HG03565 (cell line): ENCODE measurements around the gene ZNF385C.

Experiments used
- ATAC-seq: cut with Tn5 transposase; IDR thresholded peaks from one replicate; pipeline ENCODE4 v1.9.1; 2021; ENCODE audit warnings: mild to moderate bottlenecking, moderate library complexity; ENCODE audit not compliant: unreplicated experiment

Gene ZNF385C

GRCh38 chr17:42125565-42125964 lies 27.3 kb upstream of the ZNF385C start:
- no peak for ATAC-seq

GRCh38 chr17:42124256-42124655 lies 26.0 kb upstream of the ZNF385C start:
- no peak for ATAC-seq

- no peak for ATAC-seq
Measured at GRCh38 chr17:42122371-42123303, 24.4 kb upstream of the ZNF385C start, which contains the start of gene HSPB9. HSPB9 (plus strand) TSS chr17:42122804; CDS start chr17:42122851, 47 bp downstream.

DNA sequence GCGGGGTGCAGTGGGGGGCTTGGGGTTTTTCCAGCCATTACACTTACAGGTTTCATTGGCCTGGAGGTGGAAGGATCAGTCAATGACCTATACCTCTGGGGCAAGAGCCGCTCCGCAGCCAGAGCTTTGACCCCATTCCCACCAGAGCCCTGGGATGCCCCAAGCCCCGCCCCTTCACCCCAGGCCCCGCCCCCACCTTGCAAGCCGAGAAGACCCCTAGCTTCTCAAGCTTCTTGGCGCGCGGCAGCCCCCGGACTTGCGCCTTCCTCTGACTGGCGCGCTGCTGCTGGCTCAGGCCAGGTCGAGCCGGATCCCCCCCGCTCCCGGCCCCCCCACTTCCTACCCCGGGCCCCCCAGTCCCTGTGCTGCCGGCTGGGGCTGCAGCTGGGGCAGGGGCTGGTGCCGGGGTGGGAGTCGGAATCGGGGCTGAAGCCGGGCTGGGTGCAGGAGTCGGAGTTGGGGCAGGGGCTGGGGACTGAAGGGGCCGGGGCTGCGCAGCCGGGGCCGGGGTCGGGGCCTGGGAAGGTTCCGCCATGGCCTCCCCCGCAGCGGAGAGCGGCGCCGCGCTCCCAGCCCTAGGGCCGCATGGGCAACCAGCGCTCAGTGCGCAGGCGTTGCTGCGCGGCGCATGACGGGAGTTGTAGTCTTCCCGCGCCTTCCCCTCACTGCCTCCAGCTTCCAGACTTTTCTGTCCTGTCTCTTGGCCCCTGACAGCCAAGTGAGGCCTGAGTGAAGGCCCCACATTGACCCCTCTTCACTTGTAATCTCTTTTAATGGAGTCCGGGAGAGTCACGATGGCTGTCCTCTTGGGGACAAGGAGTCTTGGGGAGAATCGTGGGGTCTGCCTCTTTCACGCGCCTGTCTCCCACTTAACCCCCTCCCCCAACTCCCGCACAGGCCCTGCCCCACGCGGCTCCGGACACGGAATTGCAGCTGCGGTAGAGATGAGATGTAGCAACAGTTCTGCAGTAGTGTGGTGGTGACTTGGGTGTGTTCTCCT lies 22.8 kb upstream of the ZNF385C start, which contains the start of gene KAT2A:
Gene KAT2A (minus strand): TSS at position 598 of the 1,000 bp plus-strand sequence. CDS start 63 bp downstream, at position 535.
- peak; percentile 53 for ATAC-seq

- no peak for ATAC-seq
Measured at GRCh38 chr17:42120161-42120769, 22.0 kb upstream of the ZNF385C start.

- ATAC-seq, result no peak
Measured at GRCh38 chr17:42119301-42119700, 21.0 kb upstream of the ZNF385C start.

GRCh38 chr17:42118545-42118944 lies 20.3 kb upstream of the ZNF385C start:
- ATAC-seq, result no peak

DNA sequence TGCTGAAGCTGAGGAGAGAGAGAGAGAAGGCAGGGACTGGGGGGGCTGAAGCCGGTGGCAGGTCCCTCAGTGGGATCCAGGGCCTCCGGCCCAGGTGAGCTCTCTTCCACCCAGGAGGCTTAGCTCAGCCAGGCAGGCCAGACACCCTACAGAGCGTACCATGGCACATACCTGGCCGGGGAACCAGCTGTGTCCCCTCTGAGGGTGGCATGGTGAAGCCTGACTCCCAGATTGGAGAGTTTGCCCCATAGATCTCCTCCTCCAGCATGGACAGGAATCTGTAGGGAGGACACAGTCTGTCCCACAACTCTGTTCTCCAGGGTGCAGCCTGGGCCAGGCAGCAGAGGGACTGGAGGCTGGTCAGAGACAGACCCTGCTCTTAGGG lies 19.8 kb upstream of the ZNF385C start:
- ATAC-seq, result no peak

- no peak for ATAC-seq
Measured at GRCh38 chr17:42117397-42118125, 19.3 kb upstream of the ZNF385C start.

DNA sequence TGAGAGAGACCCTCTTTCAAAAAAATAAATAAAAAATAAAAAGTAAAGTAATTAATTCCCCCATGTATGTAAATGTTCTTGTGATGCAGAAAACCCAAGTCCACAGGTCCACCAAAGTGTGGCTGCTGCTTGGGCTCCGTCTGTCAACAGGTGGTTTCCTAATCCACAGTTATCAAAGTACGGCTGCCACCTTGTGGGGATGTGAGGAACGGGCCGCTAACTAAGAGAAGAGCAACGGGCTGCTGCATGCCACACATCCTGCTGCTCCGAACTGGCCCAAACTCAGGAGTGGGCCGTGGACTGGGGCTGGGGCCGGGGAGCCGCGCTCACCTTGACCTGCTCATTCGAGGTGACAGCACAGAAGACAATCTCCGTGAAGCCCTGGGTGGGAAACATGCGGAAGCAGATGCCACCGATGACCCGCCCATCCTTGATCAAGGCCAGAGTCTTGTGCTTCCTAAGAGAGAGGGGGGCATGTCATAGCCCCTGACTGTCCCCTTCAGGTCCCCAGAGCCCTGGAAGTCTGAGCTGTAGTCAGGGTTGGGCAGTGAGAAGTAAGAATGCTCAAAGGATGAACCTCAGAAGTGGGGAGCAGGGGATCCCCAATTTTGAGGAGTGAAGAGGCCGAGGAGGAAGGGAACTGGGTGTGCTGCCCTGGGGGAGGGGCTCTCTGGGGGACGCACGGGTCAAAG lies 18.6 kb upstream of the ZNF385C start:
- no peak for ATAC-seq

DNA sequence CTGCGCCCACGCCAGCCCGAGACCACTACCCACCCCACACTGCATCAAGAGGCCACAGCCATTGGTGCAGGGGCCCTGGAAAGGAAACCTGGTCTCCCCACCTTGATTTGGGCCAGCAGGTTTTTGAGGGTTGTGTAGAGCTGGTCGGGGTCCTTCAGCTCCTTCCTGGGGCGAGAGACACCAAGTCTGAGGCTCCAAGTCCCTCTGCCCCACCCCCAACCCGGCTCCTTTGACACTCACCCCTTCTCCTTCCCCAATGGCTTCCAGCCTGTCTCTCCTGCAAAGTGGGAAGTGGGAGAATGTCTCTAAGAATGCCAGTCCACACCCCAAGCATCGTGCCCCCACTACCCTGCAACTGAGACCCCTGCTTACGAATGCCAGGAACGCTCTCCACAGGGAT lies 15.8 kb upstream of the ZNF385C start:
- ATAC-seq, result no peak

- ATAC-seq, result no peak
Measured at GRCh38 chr17:42113293-42114069, 15.2 kb upstream of the ZNF385C start.

GRCh38 chr17:42112552-42113176 lies 14.4 kb upstream of the ZNF385C start, which contains the start of gene DHX58:
DHX58 (minus strand) TSS chr17:42112714; CDS start chr17:42111892, 822 bp downstream.
- peak; percentile 42 for ATAC-seq

GRCh38 chr17:42111871-42112551 lies 13.7 kb upstream of the ZNF385C start:
- ATAC-seq, result no peak

GRCh38 chr17:42111265-42111636 lies 13.0 kb upstream of the ZNF385C start:
- ATAC-seq, result no peak

GRCh38 chr17:42110301-42111264 lies 12.3 kb upstream of the ZNF385C start:
- ATAC-seq, result no peak
